Caki2 (cell line): ENCODE data around the gene MGRN1. TPM values are rescaled to one million over a fixed set of nuclear protein-coding genes. Genes with fewer than 3 reads are reported as not detected.

Experiments
- DNase-seq: peaks from one replicate; pipeline ENCODE4 v3.0.0-alpha.2; 2015; ENCODE audit warnings: low read depth
- in situ Hi-C: cut with HindIII; loops from 2 replicates; pipeline ENCODE4 v1.10.0; 2016; ENCODE audit warnings: low sequenced_read_pairs, low pct_unique_long_range_greater_than_20kb, mixed read lengths
- total RNA-seq: library from RNA; depleted of rRNA; stranded (reverse); fragments of >200 nt; shearing (Covaris generic); gene quantifications from 2 replicates; pipeline ENCODE4 v1.2.3, GENCODE V29; 2014; ENCODE audit warnings: low replicate concordance

The MGRN1 gene
- total RNA-seq, 1 experiment from 2014 or later: 14.1 TPM

- DNase-seq: no peak
- in situ Hi-C loops: no loop called here
Observed at GRCh38 chr16:4615384-4616046, 9.1 kb upstream of the MGRN1 start.

GRCh38 chr16:4616047-4616811, 8.4 kb upstream of the MGRN1 start:
- in situ Hi-C loops: no loop called here

DNA sequence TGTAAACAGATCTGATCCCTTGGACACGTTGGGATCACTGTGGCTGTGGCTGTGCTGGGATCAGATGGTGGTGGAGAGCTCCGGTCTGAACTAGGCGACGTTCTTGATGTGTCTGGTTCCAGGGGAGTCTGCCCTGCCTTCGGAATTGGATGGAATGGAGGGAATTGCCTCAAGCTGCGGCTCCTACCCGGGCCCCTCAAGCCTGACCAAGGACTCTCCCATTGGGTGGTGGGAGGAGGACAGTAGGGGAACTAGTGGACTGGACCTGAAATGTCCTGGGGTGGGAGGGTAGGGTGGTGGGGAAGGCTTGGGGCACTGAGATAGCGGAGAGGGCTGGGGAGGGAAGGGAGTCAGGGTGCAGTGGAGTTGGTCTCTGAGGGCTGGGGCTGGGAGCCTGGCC, 6.7 kb upstream of the MGRN1 start:
- in situ Hi-C loops: no loop called here
- DNase-seq: no peak

More at GRCh38 chr16:4616047-4616811, 8.4 kb upstream of the MGRN1 start:
- DNase-seq: peak; percentile 99

GRCh38 chr16:4618645-4619418, 5.8 kb upstream of the MGRN1 start:
- no peak for DNase-seq
- in situ Hi-C loops: no loop called here

DNA sequence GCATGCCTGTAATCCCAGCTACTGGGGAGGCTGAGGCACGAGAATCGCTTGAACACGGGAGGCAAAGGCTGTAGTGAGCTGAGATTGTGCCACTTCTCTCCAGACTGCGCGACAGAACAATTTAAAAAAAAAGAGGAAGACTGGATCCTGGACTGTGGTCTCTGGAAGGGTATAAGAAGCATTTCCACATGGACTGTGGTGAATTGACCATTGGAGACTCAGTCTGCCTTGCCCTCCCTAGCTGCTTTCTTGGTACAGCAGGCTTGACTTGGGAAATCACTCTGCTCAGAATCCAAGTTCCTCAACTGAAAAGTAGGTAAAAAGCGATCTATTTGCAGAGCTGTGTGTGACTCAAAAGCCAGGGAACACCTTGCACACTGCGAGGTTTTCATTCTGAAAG, 1.0 kb upstream of the MGRN1 start:
- in situ Hi-C loops: no loop called here
- no peak for DNase-seq

- DNase-seq: no peak
- in situ Hi-C loops: loop anchor here (25.0 kb wide), 1 partner anchor 113 kb away; no protein-coding TSS in a partner anchor
Observed at GRCh38 chr16:4624827-4625559, 367 bp downstream of the MGRN1 start.

DNA sequence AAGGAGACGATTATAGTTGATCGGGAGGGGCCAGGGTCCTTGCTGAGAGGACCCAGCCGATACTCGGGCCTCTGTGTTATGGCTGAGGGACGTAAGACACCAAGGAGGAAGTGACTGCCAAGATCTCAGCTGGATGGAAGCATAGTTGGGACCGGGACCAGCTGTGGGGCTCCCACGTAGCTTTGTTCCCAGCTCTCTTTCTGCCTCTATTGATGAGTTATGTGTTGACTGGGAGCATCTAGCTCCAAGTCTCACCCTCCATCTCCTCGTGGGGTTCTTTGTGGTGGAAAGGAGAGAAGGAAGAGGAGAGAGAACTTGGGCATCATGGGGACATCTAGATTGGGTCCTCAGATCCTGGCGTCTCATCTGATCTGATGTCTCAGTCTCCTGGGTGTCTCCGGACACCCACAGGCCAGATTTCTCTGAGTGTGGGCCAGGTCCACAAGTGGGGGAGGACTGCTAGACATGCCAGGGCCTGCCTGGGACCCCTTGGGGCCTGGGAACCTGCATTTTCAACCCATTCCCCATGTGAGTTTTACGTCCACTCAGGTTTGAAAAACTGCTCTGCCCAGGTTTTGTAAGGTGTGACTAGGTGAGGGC, 1.0 kb downstream of the MGRN1 start:
- peak; percentile 62 for DNase-seq
- in situ Hi-C loops: loop anchor here (25.0 kb wide), 1 partner anchor 113 kb away; no protein-coding TSS in a partner anchor

GRCh38 chr16:4626396-4626795, 1.8 kb downstream of the MGRN1 start:
- in situ Hi-C loops: loop anchor here (25.0 kb wide), 1 partner anchor 114 kb away; no protein-coding TSS in a partner anchor

GRCh38 chr16:4628283-4628682, 3.7 kb downstream of the MGRN1 start:
- peak; percentile 46 for DNase-seq
- in situ Hi-C loops: loop anchor here (25.0 kb wide), 1 partner anchor 116 kb away; no protein-coding TSS in a partner anchor

More at GRCh38 chr16:4626396-4626795, 1.8 kb downstream of the MGRN1 start:
- no peak for DNase-seq

- in situ Hi-C loops: loop anchor here (25.0 kb wide), 1 partner anchor 119 kb away; no protein-coding TSS in a partner anchor
- DNase-seq: no peak
Observed at GRCh38 chr16:4631444-4631843, 6.8 kb downstream of the MGRN1 start.

DNA sequence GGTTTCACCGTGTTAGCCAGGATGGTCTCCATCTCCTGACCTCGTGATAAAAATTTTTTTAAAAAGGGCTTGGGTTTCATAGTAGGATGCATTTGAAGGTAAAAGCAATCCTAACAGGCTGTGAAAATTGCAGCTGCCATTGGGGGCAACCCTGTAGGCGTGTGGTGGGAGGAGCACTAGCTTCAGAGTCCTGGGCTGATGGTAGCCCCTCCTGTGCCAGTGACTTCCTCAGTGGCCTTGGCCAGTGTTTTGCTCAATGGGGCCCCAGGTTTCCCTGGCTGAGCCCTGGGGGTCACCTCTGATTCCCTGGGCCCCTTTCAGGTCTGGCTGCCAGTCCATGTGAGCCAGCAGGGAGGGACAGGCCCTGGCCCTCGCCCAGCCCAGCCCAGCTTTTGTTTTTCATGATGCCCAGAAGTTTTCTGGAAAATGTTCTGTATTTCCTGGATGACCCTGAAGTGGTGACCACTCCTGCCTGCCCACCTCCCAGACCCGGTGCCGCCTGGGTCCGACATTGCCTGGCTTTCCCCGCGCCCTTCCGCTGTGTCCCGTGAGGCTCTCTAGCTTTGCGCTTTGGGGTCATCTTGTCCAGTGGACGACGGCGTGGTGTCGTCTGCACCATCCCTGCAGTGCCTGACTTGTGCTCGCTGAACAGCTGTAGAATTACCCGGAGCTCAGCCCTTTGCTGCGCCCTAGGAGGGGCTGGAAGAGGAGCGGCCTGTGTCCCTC, 9.4 kb downstream of the MGRN1 start:
- in situ Hi-C loops: loop anchor here (25.0 kb wide), 1 partner anchor 122 kb away; no protein-coding TSS in a partner anchor
- no peak for DNase-seq

GRCh38 chr16:4634768-4635167, 10.1 kb downstream of the MGRN1 start:
- in situ Hi-C loops: loop anchor here (25.0 kb wide), 1 partner anchor 122 kb away; no protein-coding TSS in a partner anchor

DNA sequence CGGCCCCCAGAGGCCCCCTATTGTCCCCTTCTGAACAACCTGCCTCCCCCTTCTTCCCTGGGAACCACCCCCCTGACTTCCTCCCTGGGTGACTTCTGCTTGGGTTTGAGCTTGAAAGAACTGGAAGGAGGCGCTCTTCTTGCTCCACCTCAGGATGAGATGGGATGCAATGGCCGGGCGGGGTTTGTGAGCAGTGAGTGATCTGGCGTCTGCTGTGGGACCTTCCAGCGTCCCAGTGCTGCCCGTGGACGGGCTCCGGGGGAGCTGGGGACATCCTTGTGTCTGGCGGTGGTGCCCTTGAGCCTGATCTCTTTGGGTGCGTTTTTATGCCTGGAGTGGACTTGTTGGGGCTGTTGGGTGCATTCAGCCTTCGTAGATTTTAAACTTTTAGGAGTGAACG, 11.6 kb downstream of the MGRN1 start:
- DNase-seq: no peak
- in situ Hi-C loops: loop anchor here (25.0 kb wide), 1 partner anchor 124 kb away; no protein-coding TSS in a partner anchor

More at GRCh38 chr16:4634768-4635167, 10.1 kb downstream of the MGRN1 start:
- no peak for DNase-seq

GRCh38 chr16:4637501-4638166, 13.0 kb downstream of the MGRN1 start:
- DNase-seq: no peak

DNA sequence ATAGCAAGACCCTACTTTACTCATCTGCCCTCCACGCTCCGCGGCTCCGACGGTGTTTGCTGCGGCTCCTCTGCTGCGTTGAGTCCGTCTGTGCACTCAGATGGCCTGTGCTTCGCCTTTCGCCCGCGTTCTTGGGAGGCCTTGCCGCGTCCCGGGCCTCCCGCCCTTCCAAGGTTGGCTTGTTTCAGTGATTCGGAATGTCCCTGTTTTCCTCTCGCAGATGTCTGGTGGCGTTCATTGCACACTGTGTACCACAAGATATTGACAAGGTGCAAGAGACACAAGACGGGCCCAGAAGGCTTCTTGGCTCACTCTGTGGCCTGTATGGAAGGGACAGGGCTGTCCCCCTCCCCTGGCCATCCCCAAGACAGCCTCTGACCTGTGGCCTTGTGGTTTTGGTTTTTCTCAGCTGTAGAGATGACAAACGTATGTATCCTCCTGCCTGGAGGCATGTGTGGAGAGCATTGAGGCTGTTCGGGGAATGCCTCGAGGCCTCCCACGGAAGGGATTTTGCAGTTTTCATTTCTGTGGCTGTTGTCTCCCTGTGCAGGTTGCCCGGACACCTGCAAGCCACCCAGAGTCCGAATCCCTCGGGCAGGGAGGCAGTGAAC, 15.4 kb downstream of the MGRN1 start:
- in situ Hi-C loops: loop anchor here (25.0 kb wide), 1 partner anchor 128 kb away; no protein-coding TSS in a partner anchor
- DNase-seq: no peak

More at GRCh38 chr16:4637501-4638166, 13.0 kb downstream of the MGRN1 start:
- in situ Hi-C loops: loop anchor here (25.0 kb wide), 1 partner anchor 125 kb away; no protein-coding TSS in a partner anchor
